Choroid plexus epithelial cell (primary cell): ENCODE measurements around the gene GABRA4.

ENCODE experiments used
- DNase-seq: peaks from one replicate; pipeline ENCODE4 v3.0.0-alpha.2; 2010; ENCODE audit warnings: low read depth
- H3K4me3 ChIP-seq: 2 replicates; pipeline ENCODE4 v1.5.1; 2011; ENCODE audit warnings: low read depth, mild to moderate bottlenecking, control low read depth, low read length, moderate library complexity
- CTCF ChIP-seq: conservative IDR thresholded peaks from 2 replicates; pipeline ENCODE4 v1.5.1; 2011; ENCODE audit warnings: low read depth, mild to moderate bottlenecking, control low read depth, inconsistent platforms, low read length, moderate library complexity

The GABRA4 gene

DNA sequence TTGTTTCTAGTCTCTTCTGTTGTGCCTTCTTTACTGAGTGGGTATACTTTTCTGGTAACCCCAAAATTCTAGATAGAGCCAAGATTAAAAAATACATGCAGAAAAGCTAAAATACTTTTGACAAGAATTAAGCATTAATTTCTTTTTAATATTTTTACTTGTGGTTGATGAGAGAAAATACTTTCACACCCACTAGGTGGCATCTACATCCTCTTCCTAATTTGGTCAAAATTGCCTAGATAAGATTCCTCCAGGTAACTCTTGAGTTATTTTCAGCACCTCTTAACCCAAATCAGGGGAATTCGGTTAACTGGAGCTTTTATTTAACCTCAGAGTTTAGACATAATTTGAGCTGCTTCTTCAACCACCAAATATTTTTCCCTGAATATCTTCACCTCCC, 55.9 kb downstream of the GABRA4 start:
- peak; percentile 62 for DNase-seq
- TF ChIP-seq CTCF: peak; percentile 54
- no peak overlapping the region for H3K4me3 ChIP-seq

DNA sequence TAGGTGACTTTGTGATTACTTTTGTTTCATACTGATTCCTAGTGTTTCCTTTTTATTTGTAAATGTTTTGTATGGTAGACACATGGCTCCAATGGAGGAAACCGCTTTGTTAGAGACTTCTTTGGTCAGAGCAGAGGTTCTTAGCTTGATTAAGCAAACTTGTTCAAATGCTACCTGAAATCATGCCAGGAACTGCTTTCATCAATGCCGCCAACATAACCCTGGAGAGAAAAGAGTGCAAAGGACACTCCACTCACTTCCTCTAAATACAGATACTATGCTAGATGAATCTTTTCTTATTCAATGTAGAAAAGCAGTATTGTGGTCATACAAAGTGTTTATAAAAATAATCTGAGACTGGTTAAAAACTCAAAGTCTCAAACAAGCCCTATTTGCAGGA, 58.7 kb downstream of the GABRA4 start:
- no peak for TF ChIP-seq CTCF
- H3K4me3 ChIP-seq: no peak overlapping the region
- no peak for DNase-seq

DNA sequence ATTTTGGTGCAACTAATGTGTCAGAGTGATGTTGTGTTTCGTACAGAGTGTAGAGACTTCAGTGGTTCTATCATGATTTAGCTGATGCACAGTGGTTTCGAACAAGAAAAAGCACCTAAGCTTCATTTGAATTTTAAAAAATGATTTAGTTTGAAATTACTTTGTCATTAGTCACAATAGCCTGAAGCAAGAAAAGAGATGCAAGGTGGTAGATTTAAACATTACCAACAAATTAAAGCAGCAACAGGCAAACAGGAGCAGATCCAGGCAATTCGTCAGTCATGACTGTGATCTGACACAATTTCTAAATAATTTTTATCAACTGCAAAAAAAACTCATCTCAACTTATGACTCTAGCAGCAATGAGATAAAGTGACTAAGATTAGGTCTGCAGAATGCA, 59.7 kb downstream of the GABRA4 start:
- no peak for TF ChIP-seq CTCF

DNA sequence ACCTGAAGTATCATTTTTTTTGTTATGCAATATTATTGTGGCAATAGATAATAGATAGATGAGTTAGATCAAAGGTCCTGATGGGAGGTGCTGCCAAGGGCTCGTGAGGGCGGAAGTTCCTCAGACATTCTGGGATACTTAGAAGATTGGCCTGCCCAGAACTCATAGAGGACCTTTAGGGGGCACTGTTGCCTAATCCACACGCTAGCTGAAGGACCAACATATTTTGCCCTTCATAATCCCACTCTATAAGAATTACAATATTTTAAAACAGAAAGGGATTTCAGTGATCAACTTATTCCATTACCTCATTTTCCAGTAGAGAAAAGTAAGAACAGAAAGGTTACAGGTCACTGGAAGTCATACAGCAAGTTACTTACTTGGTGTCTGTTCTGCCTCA, 61.4 kb downstream of the GABRA4 start:
- TF ChIP-seq CTCF: peak; percentile 88
- H3K4me3 ChIP-seq: no peak overlapping the region
- peak; percentile 78 for DNase-seq

More for the DNA sequence above, 59.7 kb downstream of the GABRA4 start:
- DNase-seq: no peak
- H3K4me3 ChIP-seq: no peak overlapping the region

- no peak for DNase-seq
- no peak overlapping the region for H3K4me3 ChIP-seq
- TF ChIP-seq CTCF: no peak
Measured at GRCh38 chr4:46930891-46931290, 62.5 kb downstream of the GABRA4 start.

DNA sequence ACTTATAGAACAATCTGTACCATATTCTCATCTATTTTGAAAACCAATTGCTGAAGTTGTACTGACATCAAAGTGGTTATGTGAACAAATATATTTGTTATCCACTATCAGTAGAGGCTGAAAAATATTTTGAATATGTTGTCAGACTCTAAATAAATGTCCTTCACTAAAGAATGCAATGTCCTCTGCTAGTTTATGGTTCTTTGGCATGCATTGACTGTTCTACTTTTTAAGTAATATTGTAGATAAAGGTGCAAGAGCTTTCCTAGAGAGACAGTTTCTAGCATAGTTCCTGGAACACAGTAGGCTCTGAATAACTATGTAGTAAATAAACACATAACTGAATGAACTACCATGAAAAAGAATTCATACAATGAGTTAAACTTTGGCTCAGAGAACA, 66.2 kb downstream of the GABRA4 start:
- TF ChIP-seq CTCF: no peak
- H3K4me3 ChIP-seq: no peak overlapping the region
- DNase-seq: peak; percentile 5

DNA sequence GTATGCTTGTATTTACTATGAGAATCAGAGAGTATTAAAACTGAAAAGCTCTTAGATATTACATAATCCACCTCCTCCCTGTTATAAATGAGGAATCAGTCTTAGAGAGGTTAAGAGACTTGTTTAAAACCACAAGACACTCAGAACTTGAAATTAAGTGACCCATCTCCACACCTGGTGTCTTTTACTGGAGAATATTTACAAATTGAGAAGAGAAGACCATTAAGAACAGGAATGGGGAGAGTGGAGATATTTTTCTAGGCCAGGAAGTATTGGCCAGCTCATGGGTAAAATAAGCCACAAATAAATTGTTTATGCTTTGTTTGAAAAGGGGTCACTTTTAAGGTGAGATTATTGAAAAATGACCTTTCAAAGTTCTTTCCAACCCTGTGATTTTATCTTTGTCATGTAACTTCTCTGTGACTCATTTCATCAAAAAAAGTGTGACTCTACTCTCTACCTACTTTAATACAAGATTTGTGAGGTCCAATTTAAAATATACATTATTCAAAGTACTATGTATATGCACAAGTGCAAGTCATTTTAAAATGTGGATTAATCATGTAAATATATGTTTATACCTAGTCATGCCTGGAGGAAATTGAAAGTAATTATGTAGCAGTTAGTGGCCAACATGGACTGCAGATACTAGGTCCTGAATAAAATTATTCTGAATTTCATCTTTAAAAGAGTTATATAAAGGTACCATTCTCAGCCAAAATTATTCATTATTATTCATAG, 68.4 kb downstream of the GABRA4 start:
- TF ChIP-seq CTCF: no peak
- H3K4me3 ChIP-seq: no peak overlapping the region
- no peak for DNase-seq
